HEK293 (cell line): ENCODE measurements around the gene BTBD2.

Experiments used
- CTCF ChIA-PET: fragments of 350-600 bp; formaldehyde crosslinking; extraction: SDS; loops from one replicate; lab custom pipeline; 2021; ENCODE audit warnings: antibody characterized with exemption; lab: Yijun Ruan, JAX
- POLR2A ChIA-PET: fragments of 300-600 bp; formaldehyde crosslinking; extraction: SDS; loops from one replicate; lab custom pipeline; 2020; ENCODE audit warnings: antibody characterized with exemption, inconsistent platforms; lab: Yijun Ruan, JAX
- H3K27ac ChIP-seq: fragments of 200-500 bp; sonication (Bioruptor generic); 2 replicates; pipeline ENCODE4 v1.5.1; 2014; ENCODE audit warnings: low read depth, low read length, control low read depth, inconsistent platforms; ENCODE audit errors: extremely low read depth
- H3K36me3 ChIP-seq, 2 experiments: fragments of 200-500 bp in 1 of 2; sonication (Bioruptor generic) in 1 of 2; 1 replicate in 1 of 2; 2 replicates in 1 of 2; pipeline ENCODE4 v1.5.1; 2014 to 2017; ENCODE audit warnings: inconsistent platforms in 2 of 2, low read length in 2 of 2; ENCODE audit not compliant: control insufficient read depth in 2 of 2, insufficient read depth in 1 of 2
- H3K4me1 ChIP-seq: fragments of 200-500 bp; sonication (Bioruptor generic); 2 replicates; pipeline ENCODE4 v1.5.1; 2014; ENCODE audit warnings: mild to moderate bottlenecking, low read length, inconsistent platforms; ENCODE audit not compliant: control insufficient read depth, insufficient read depth
- H3K4me3 ChIP-seq: 2 replicates; pipeline ENCODE4 v1.5.1; 2011; ENCODE audit warnings: low read depth, mild to moderate bottlenecking, control low read depth, low read length, moderate library complexity
- H3K9me3 ChIP-seq: fragments of 200-500 bp; sonication (Bioruptor generic); 2 replicates; pipeline ENCODE4 v1.5.1; 2014; ENCODE audit warnings: low read depth, low read length, inconsistent platforms; ENCODE audit not compliant: control insufficient read depth, insufficient read depth
- KLF1 ChIP-seq: fragments of 450-650 bp; formaldehyde crosslinking; IDR thresholded peaks from 2 replicates; pipeline ENCODE4 v1.5.1; 2016; ENCODE audit warnings: missing biosample characterization, missing genetic modification characterization
- SCRT2 ChIP-seq: fragments of 450-650 bp; formaldehyde crosslinking; IDR thresholded peaks from 2 replicates; pipeline ENCODE4 v1.5.1; 2016; ENCODE audit warnings: missing biosample characterization, missing genetic modification characterization
- ZNF157 ChIP-seq: fragments of 450-650 bp; formaldehyde crosslinking; IDR thresholded peaks from 2 replicates; pipeline ENCODE4 v1.5.1; 2016; ENCODE audit warnings: missing biosample characterization, missing genetic modification characterization
- ZNF16 ChIP-seq: fragments of 450-650 bp; formaldehyde crosslinking; IDR thresholded peaks from 2 replicates; pipeline ENCODE4 v1.5.1; 2016; ENCODE audit warnings: low read depth, missing biosample characterization, missing genetic modification characterization
- ZNF202 ChIP-seq: fragments of 450-650 bp; formaldehyde crosslinking; IDR thresholded peaks from 2 replicates; pipeline ENCODE4 v1.5.1; 2016; ENCODE audit warnings: missing biosample characterization, missing genetic modification characterization, borderline replicate concordance
- ZNF302 ChIP-seq: fragments of 450-650 bp; formaldehyde crosslinking; IDR thresholded peaks from 2 replicates; pipeline ENCODE4 v1.5.1; 2016; ENCODE audit warnings: missing biosample characterization, missing genetic modification characterization, low read depth
- ZNF366 ChIP-seq: fragments of 450-650 bp; formaldehyde crosslinking; conservative IDR thresholded peaks from 2 replicates; pipeline ENCODE4 v1.5.1; 2016; ENCODE audit warnings: missing biosample characterization, missing genetic modification characterization
- ZNF423 ChIP-seq: fragments of 450-650 bp; formaldehyde crosslinking; IDR thresholded peaks from 2 replicates; pipeline ENCODE4 v1.5.1; 2016; ENCODE audit warnings: missing biosample characterization, missing genetic modification characterization
- ZNF529 ChIP-seq: fragments of 450-650 bp; formaldehyde crosslinking; IDR thresholded peaks from 2 replicates; pipeline ENCODE4 v1.5.1; 2017; ENCODE audit warnings: missing genetic modification characterization, missing biosample characterization; ENCODE audit not compliant: insufficient replicate concordance
- ZNF596 ChIP-seq: fragments of 450-650 bp; IDR thresholded peaks from 2 replicates; pipeline ENCODE4 v1.5.0; 2018; ENCODE audit warnings: missing biosample characterization, mild to moderate bottlenecking, missing genetic modification characterization, moderate library complexity
- ZNF747 ChIP-seq: fragments of 450-650 bp; formaldehyde crosslinking; IDR thresholded peaks from 2 replicates; pipeline ENCODE4 v1.5.1; 2016; ENCODE audit warnings: missing biosample characterization, missing genetic modification characterization
- ZNF776 ChIP-seq: fragments of 450-650 bp; formaldehyde crosslinking; IDR thresholded peaks from 2 replicates; pipeline ENCODE4 v1.5.0; 2017; ENCODE audit warnings: missing biosample characterization, missing genetic modification characterization, borderline replicate concordance
- ZNF791 ChIP-seq: fragments of 450-650 bp; formaldehyde crosslinking; IDR thresholded peaks from 2 replicates; pipeline ENCODE4 v1.5.1; 2016; ENCODE audit warnings: missing biosample characterization, missing genetic modification characterization
- TF ChIP-seq, protein P1 (sequence below): fragments of 450-650 bp; formaldehyde crosslinking; IDR thresholded peaks from 2 replicates; pipeline ENCODE4 v1.5.1; 2016; ENCODE audit warnings: missing biosample characterization, missing genetic modification characterization, borderline replicate concordance
- TF ChIP-seq, protein P2 (sequence below): fragments of 450-650 bp; formaldehyde crosslinking; IDR thresholded peaks from 2 replicates; pipeline ENCODE4 v1.5.1; 2017; ENCODE audit warnings: missing biosample characterization, missing genetic modification characterization
- TF ChIP-seq, protein P3 (sequence below): fragments of 450-650 bp; formaldehyde crosslinking; IDR thresholded peaks from 2 replicates; pipeline ENCODE4 v1.5.1; 2016; ENCODE audit warnings: missing biosample characterization, missing genetic modification characterization

The BTBD2 gene

DNA sequence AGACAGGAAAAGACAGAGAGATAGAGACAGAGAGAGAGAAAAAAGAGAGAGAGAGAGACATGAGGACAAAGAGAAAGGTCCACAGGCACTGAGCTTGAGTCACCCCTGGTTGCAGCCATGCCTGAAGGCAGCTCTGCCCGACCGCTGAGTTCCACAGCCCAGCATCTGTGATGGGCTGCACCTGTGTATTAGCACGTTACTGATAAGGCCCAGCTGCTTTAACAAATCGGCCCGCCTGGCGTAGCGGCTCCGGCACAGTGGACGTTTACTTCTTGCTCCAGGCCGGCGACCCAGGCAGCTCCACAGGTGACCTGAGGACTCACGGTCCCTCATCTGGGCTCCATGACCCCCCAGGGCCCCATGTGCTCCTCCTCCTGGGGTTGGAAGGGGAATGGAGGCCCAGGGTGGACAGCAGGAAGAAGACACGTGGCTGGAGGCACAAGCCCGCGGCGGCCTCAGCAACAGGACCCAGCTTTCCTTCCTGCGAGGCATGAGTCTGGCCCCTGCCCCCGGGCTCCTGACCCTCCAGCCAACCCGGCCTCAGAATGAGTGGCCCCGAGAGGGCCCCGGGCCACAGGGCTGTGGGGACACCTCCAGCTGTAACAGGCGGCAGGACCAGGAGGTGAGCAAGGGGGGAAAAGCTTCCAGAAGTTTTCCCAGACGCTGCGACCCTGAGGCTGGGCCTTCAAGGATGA lies 78.5 kb downstream of the BTBD2 start:
- H3K27ac ChIP-seq, result no peak overlapping the region
- TF ChIP-seq SCRT2 (tag by site-specific recombination), result 0 out of 2 replicates have a peak, but pooled peaks have one; percentile 15
- TF ChIP-seq ZNF302, result no peak
- TF ChIP-seq ZNF791 (tag by site-specific recombination), result no peak
- no peak for TF ChIP-seq ZNF529 (tag by site-specific recombination)
- no peak for TF ChIP-seq KLF1 (tag by site-specific recombination)
- peak; percentile 75 for TF ChIP-seq ZNF596 (tag by site-specific recombination)
- TF ChIP-seq, protein P1, sequence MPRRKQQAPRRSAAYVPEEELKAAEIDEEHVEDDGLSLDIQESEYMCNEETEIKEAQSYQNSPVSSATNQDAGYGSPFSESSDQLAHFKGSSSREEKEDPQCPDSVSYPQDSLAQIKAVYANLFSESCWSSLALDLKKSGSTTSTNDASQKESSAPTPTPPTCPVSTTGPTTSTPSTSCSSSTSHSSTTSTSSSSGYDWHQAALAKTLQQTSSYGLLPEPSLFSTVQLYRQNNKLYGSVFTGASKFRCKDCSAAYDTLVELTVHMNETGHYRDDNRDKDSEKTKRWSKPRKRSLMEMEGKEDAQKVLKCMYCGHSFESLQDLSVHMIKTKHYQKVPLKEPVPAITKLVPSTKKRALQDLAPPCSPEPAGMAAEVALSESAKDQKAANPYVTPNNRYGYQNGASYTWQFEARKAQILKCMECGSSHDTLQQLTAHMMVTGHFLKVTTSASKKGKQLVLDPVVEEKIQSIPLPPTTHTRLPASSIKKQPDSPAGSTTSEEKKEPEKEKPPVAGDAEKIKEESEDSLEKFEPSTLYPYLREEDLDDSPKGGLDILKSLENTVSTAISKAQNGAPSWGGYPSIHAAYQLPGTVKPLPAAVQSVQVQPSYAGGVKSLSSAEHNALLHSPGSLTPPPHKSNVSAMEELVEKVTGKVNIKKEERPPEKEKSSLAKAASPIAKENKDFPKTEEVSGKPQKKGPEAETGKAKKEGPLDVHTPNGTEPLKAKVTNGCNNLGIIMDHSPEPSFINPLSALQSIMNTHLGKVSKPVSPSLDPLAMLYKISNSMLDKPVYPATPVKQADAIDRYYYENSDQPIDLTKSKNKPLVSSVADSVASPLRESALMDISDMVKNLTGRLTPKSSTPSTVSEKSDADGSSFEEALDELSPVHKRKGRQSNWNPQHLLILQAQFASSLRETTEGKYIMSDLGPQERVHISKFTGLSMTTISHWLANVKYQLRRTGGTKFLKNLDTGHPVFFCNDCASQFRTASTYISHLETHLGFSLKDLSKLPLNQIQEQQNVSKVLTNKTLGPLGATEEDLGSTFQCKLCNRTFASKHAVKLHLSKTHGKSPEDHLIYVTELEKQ (tag by site-specific recombination), result no peak
- peaks cover 3% of the 10 kb centered on the region; the same call in 1 of the 2 replicates for H3K4me1 ChIP-seq
- H3K4me3 ChIP-seq, result no peak overlapping the region
- H3K36me3 ChIP-seq, result no peaks in the 10 kb centered on the region
- CTCF ChIA-PET, result interaction anchor here (0.6 to 0.9 kb wide), 3 partner anchors 25 to 88 kb away, joined by 3 read pairs; no protein-coding TSS in a partner anchor
- no peaks in the 10 kb centered on the region for H3K9me3 ChIP-seq
- POLR2A ChIA-PET, result interaction anchor here (0.7 to 0.9 kb wide), 2 partner anchors 23 to 70 kb away, joined by 3 to 6 read pairs; no protein-coding TSS in a partner anchor

DNA sequence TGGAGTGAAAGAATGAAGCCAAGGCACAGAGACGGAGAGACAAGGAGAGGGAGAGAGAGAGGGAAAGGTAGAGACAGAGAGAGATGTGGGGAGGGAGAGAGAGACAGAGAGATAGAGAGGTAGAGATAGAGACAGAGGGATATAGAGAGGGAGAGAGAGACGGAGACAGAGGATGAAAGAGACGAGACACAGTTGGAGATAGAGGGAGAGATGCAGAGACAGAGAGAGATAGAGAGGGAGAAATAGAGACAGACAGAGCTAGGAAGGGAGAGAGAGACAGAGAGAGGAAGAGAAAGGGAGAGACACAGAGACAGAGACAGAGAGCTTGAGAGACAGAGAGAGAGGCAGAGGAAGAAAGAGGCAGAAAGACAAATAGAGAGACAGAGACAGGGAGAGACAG lies 79.1 kb downstream of the BTBD2 start:
- Histone ChIP-seq H3K27ac (no peak overlapping the region), H3K36me3 (no peaks in the 10 kb centered on the region), H3K4me3 (no peak overlapping the region), H3K4me1 (peaks cover 3% of the 10 kb centered on the region; the same call in 1 of the 2 replicates), H3K9me3 (no peaks in the 10 kb centered on the region)
- POLR2A ChIA-PET, result interaction anchor here (0.7 to 0.9 kb wide), 2 partner anchors 22 to 70 kb away, joined by 3 to 6 read pairs; no protein-coding TSS in a partner anchor
- CTCF ChIA-PET, result interaction anchor here (0.7 to 0.9 kb wide), 2 partner anchors 24 to 37 kb away, joined by 3 read pairs; no protein-coding TSS in a partner anchor
- TF ChIP-seq, protein P2, sequence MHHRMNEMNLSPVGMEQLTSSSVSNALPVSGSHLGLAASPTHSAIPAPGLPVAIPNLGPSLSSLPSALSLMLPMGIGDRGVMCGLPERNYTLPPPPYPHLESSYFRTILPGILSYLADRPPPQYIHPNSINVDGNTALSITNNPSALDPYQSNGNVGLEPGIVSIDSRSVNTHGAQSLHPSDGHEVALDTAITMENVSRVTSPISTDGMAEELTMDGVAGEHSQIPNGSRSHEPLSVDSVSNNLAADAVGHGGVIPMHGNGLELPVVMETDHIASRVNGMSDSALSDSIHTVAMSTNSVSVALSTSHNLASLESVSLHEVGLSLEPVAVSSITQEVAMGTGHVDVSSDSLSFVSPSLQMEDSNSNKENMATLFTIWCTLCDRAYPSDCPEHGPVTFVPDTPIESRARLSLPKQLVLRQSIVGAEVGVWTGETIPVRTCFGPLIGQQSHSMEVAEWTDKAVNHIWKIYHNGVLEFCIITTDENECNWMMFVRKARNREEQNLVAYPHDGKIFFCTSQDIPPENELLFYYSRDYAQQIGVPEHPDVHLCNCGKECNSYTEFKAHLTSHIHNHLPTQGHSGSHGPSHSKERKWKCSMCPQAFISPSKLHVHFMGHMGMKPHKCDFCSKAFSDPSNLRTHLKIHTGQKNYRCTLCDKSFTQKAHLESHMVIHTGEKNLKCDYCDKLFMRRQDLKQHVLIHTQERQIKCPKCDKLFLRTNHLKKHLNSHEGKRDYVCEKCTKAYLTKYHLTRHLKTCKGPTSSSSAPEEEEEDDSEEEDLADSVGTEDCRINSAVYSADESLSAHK, result no peak
- TF ChIP-seq ZNF202 (tag by site-specific recombination) (0 out of 2 replicates have a peak, but pooled peaks have one; percentile 83), ZNF423 (tag by site-specific recombination) (no peak), ZNF747 (no peak), ZNF776 (tag by site-specific recombination) (0 out of 2 replicates have a peak, but pooled peaks have one; percentile 24), ZNF157 (tag by site-specific recombination) (0 out of 2 replicates have a peak, but pooled peaks have one; percentile 26), ZNF366 (peak; percentile 83), ZNF16 (no peak), SCRT2 (tag by site-specific recombination) (no peak)
- TF ChIP-seq, protein P3, sequence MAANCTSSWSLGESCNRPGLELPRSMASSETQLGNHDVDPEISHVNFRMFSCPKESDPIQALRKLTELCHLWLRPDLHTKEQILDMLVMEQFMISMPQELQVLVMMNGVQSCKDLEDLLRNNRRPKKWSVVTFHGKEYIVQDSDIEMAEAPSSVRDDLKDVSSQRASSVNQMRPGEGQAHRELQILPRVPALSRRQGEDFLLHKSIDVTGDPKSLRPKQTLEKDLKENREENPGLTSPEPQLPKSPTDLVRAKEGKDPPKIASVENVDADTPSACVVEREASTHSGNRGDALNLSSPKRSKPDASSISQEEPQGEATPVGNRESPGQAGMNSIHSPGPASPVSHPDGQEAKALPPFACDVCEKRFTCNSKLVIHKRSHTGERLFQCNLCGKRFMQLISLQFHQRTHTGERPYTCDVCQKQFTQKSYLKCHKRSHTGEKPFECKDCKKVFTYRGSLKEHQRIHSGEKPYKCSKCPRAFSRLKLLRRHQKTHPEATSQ (tag by site-specific recombination), result no peak
